GM21619 (cell line): ENCODE data around the gene MCAM.

Experiments used
- ATAC-seq: cut with Tn5 transposase; IDR thresholded peaks from one replicate; pipeline ENCODE4 v1.9.1; 2021; ENCODE audit not compliant: unreplicated experiment

MCAM gene

GRCh38 chr11:119316729-119317591 is at the start of gene MCAM:
Gene MCAM (minus strand): TSS chr11:119317130. CDS start chr11:119317101, 29 bp downstream.
- ATAC-seq: no peak

- no peak for ATAC-seq
Measured at GRCh38 chr11:119365071-119365591, 48.2 kb upstream of the MCAM start.

GRCh38 chr11:119363851-119364590 is 47.1 kb upstream of the MCAM start:
- ATAC-seq: no peak

GRCh38 chr11:119363081-119363850 is 46.3 kb upstream of the MCAM start:
- no peak for ATAC-seq

- no peak for ATAC-seq
Measured at GRCh38 chr11:119362741-119363080, 45.8 kb upstream of the MCAM start.

- no peak for ATAC-seq
Measured at GRCh38 chr11:119361941-119362725, 45.2 kb upstream of the MCAM start.

GRCh38 chr11:119361056-119361787 is 44.3 kb upstream of the MCAM start:
- no peak for ATAC-seq

GRCh38 chr11:119359365-119360214 is 42.7 kb upstream of the MCAM start:
- no peak for ATAC-seq

- no peak for ATAC-seq
Measured at GRCh38 chr11:119357074-119357473, 40.1 kb upstream of the MCAM start.

- peak; percentile 60 for ATAC-seq
Measured at GRCh38 chr11:119356349-119357031, 39.6 kb upstream of the MCAM start.

GRCh38 chr11:119355091-119355843 is 38.3 kb upstream of the MCAM start:
- ATAC-seq: no peak

GRCh38 chr11:119352857-119353260 is 35.9 kb upstream of the MCAM start:
- ATAC-seq: no peak

- no peak for ATAC-seq
Measured at GRCh38 chr11:119351232-119351631, 34.3 kb upstream of the MCAM start.

- no peak for ATAC-seq
Measured at GRCh38 chr11:119350302-119350701, 33.4 kb upstream of the MCAM start.

GRCh38 chr11:119347940-119348605 is 31.1 kb upstream of the MCAM start:
- ATAC-seq: no peak

- ATAC-seq: no peak
Measured at GRCh38 chr11:119347242-119347641, 30.3 kb upstream of the MCAM start.

- no peak for ATAC-seq
Measured at GRCh38 chr11:119346605-119347004, 29.7 kb upstream of the MCAM start, which contains the start of gene MFRP. Gene MFRP (minus strand): TSS chr11:119346705. CDS start chr11:119346513, 192 bp downstream.
